Ovary (tissue), 3 donors: ENCODE results near the gene DLL1.

Source experiments
- CTCF ChIP-seq, 3 donors: fragments of 450-650 bp in 2 of 3; fragments of 200-600 bp in 1 of 3; IDR thresholded peaks; one replicate each; pipeline versions ENCODE4 v1.5.1 to v1.8.0; 2016 to 2022; ENCODE audit warnings: antibody characterized with exemption in 3 of 3, mild to moderate bottlenecking in 1 of 3
- POLR2A ChIP-seq: fragments of 450-650 bp; IDR thresholded peaks from one replicate; pipeline ENCODE4 v1.6.1; 2017; ENCODE audit warnings: antibody characterized with exemption, mild to moderate bottlenecking, moderate library complexity
- donor health status: DM: no; HTN: no; CAD: no.

GRCh38 chr6:170311696-170312095 lies 20.8 kb upstream of the DLL1 start:
- no peak for TF ChIP-seq POLR2A
- TF ChIP-seq CTCF (IDR thresholded peaks at IDR 0.05) = no peak
